GM18498 (cell line): ENCODE results near the gene WASF1.
"Not testable (repeated sequence)": the region's sequence is repeated elsewhere in the genome, so short reads cannot be mapped to it uniquely, and the experiment has no call there.

Experiments
- ATAC-seq: cut with Tn5 transposase; IDR thresholded peaks from one replicate; pipeline ENCODE4 v1.9.1; 2021; ENCODE audit warnings: mild to moderate bottlenecking, moderate library complexity; ENCODE audit not compliant: unreplicated experiment

The WASF1 gene

GRCh38 chr6:110178626-110179405 is 654 bp downstream of the WASF1 start:
- peak; percentile 34 for ATAC-seq

GRCh38 chr6:110173506-110174132 is 5.9 kb downstream of the WASF1 start:
- no peak for ATAC-seq

- no peak for ATAC-seq
These were observed 9.4 kb downstream of the WASF1 start for GRCh38 chr6:110170081-110170480.

- ATAC-seq: no peak
These were observed 21.0 kb downstream of the WASF1 start for GRCh38 chr6:110158479-110158878.

- no peak for ATAC-seq
These were observed 31.6 kb downstream of the WASF1 start for GRCh38 chr6:110147870-110148269.

GRCh38 chr6:110140650-110141049 is 38.8 kb downstream of the WASF1 start:
- no peak for ATAC-seq

- no peak for ATAC-seq
These were observed 40.4 kb downstream of the WASF1 start for GRCh38 chr6:110139052-110139451.

GRCh38 chr6:110137924-110138887 is 41.3 kb downstream of the WASF1 start:
- no peak for ATAC-seq

- no peak for ATAC-seq
These were observed 49.1 kb downstream of the WASF1 start for GRCh38 chr6:110130362-110130761.

- ATAC-seq: no peak
These were observed 51.1 kb downstream of the WASF1 start for GRCh38 chr6:110128418-110128817.

- ATAC-seq: no peak
These were observed 54.1 kb downstream of the WASF1 start for GRCh38 chr6:110125361-110125760.

- not testable (repeated sequence) for ATAC-seq
These were observed 57.8 kb downstream of the WASF1 start for GRCh38 chr6:110121655-110122054.

- no peak for ATAC-seq
These were observed 63.2 kb downstream of the WASF1 start for GRCh38 chr6:110116258-110116657.

GRCh38 chr6:110114004-110114403 is 65.5 kb downstream of the WASF1 start:
- ATAC-seq: no peak

GRCh38 chr6:110105296-110105695 is 74.2 kb downstream of the WASF1 start:
- ATAC-seq: no peak

- no peak for ATAC-seq
These were observed 76.2 kb downstream of the WASF1 start for GRCh38 chr6:110103260-110103659.

- no peak for ATAC-seq
These were observed 77.1 kb downstream of the WASF1 start for GRCh38 chr6:110102411-110102810.

GRCh38 chr6:110101885-110102284 is 77.6 kb downstream of the WASF1 start:
- ATAC-seq: no peak

GRCh38 chr6:110098511-110099116 is 80.9 kb downstream of the WASF1 start:
- ATAC-seq: no peak

GRCh38 chr6:110097443-110097842 is 82.0 kb downstream of the WASF1 start:
- no peak for ATAC-seq

- ATAC-seq: no peak
These were observed 83.5 kb downstream of the WASF1 start for GRCh38 chr6:110095935-110096334.
